Activated B cell treated with CpG ODN at 0.5 μM for 24 hours (primary cell): Measurements from ENCODE around the gene SRSF9. TPM values are rescaled to one million over a fixed set of nuclear protein-coding genes. Genes with fewer than 3 reads are reported as not detected.

Source experiments
- ATAC-seq: fragments of 200-7000 bp; cut with Tn5 transposase; one replicate; pipeline ENCODE4 v1.10.0; 2021; ENCODE audit warnings: low read depth, mild to moderate bottlenecking, moderate library complexity
- CTCF ChIA-PET: fragments of 350-600 bp; sonication (Branson Sonifier 250); formaldehyde crosslinking; loops from one replicate; lab custom pipeline; 2021; ENCODE audit warnings: antibody characterized with exemption; lab: Charles Lee
- POLR2A ChIA-PET: fragments of 350-600 bp; sonication (Branson Sonifier 250); formaldehyde crosslinking; loops from one replicate; lab custom pipeline; 2021; ENCODE audit warnings: antibody characterized with exemption; lab: Charles Lee
- DNase-seq: peaks from one replicate; pipeline ENCODE4 v3.0.0; 2022
- H3K27ac Mint-ChIP-seq: one replicate; pipeline ENCODE4 v1.8.0; 2020; ENCODE audit warnings: mixed read lengths
- H3K27me3 Mint-ChIP-seq: one replicate; pipeline ENCODE4 v1.8.0; 2021; ENCODE audit warnings: mixed read lengths
- H3K36me3 Mint-ChIP-seq: one replicate; pipeline ENCODE4 v1.8.0; 2021; ENCODE audit warnings: low read depth, mixed read lengths
- H3K4me1 Mint-ChIP-seq: one replicate; pipeline ENCODE4 v1.8.0; 2021; ENCODE audit warnings: mixed read lengths
- H3K4me3 Mint-ChIP-seq: one replicate; pipeline ENCODE4 v1.8.0; 2020; ENCODE audit warnings: mild to moderate bottlenecking, mixed read lengths
- H3K9me3 Mint-ChIP-seq: one replicate; pipeline ENCODE4 v1.8.0; 2020; ENCODE audit warnings: mixed read lengths
- CTCF ChIP-seq: fragments of 200-600 bp; IDR thresholded peaks from one replicate; pipeline ENCODE4 v1.8.0; 2022; ENCODE audit warnings: antibody characterized with exemption, mild to moderate bottlenecking
- intact Hi-C: fragments of 100-400 bp; cut with micrococcal nuclease; formaldehyde crosslinking; loops from one replicate; pipeline ENCODE4 v1.15.1; 2024
- total RNA-seq: library from RNA; stranded (reverse); gene quantifications from 2 replicates; pipeline ENCODE4 v1.2.3, GENCODE V29; 2022

The SRSF9 gene
- total RNA-seq, 1 donor from 2014 or later, result 191 TPM

GRCh38 chr12:120504587-120504986 lies 35.0 kb upstream of the SRSF9 start:
- no peak for DNase-seq
- intact Hi-C loops, result no loop called here
- H3K27me3 Mint-ChIP-seq, result no peaks in the 10 kb centered on the region
- no peak for ATAC-seq
- no peaks in the 10 kb centered on the region for H3K4me1 Mint-ChIP-seq
- no peak for TF ChIP-seq CTCF
- H3K36me3 Mint-ChIP-seq, result peaks cover 50% of the 10 kb centered on the region
- no peak overlapping the region for H3K27ac Mint-ChIP-seq
- POLR2A ChIA-PET, result no interaction called here
- H3K4me3 Mint-ChIP-seq, result no peak overlapping the region
- CTCF ChIA-PET, result no interaction called here
- H3K9me3 Mint-ChIP-seq, result no peaks in the 10 kb centered on the region

- POLR2A ChIA-PET, result interaction anchor here (0.5 kb wide), 1 partner anchor 206 kb away, joined by 5 read pairs; no protein-coding TSS in a partner anchor
Measured at GRCh38 chr12:120500581-120500980, 31.0 kb upstream of the SRSF9 start.

GRCh38 chr12:120498870-120499515 lies 29.4 kb upstream of the SRSF9 start:
- POLR2A ChIA-PET, result interaction anchor here (1.2 kb wide), 1 partner anchor 82 kb away, joined by 3 read pairs; the partner anchor contains the start of gene POP5
- no peak for TF ChIP-seq CTCF
- DNase-seq (no peak), ATAC-seq (no peak)
- Mint-ChIP-seq H3K4me3 (no peak overlapping the region), H3K27ac (no peak overlapping the region), H3K36me3 (peaks cover 56% of the 10 kb centered on the region), H3K27me3 (no peaks in the 10 kb centered on the region), H3K9me3 (no peaks in the 10 kb centered on the region), H3K4me1 (peaks cover 29% of the 10 kb centered on the region)
- intact Hi-C loops, result no loop called here
- CTCF ChIA-PET, result no interaction called here

More at GRCh38 chr12:120500581-120500980, 31.0 kb upstream of the SRSF9 start:
- no peak for TF ChIP-seq CTCF
- Mint-ChIP-seq H3K36me3 (peaks cover 63% of the 10 kb centered on the region), H3K27ac (no peak overlapping the region), H3K9me3 (no peaks in the 10 kb centered on the region), H3K4me3 (no peak overlapping the region), H3K4me1 (peaks cover 21% of the 10 kb centered on the region), H3K27me3 (no peaks in the 10 kb centered on the region)
- DNase-seq, result no peak
- CTCF ChIA-PET, result no interaction called here
- intact Hi-C loops, result no loop called here
- no peak for ATAC-seq

- DNase-seq (no peak), ATAC-seq (no peak)
- no peaks in the 10 kb centered on the region for H3K27me3 Mint-ChIP-seq
- intact Hi-C loops, result loop anchor here (2.0 kb wide), 1 partner anchor 51 kb away; the partner anchor contains the start of genes GATC and TRIAP1
- H3K4me1 Mint-ChIP-seq, result peaks cover 29% of the 10 kb centered on the region
- peaks cover 46% of the 10 kb centered on the region for H3K36me3 Mint-ChIP-seq
- H3K27ac Mint-ChIP-seq, result peak overlapping the region; percentile 91
- H3K4me3 Mint-ChIP-seq, result peak overlapping the region; percentile 96
- H3K9me3 Mint-ChIP-seq, result no peaks in the 10 kb centered on the region
- ChIA-PET POLR2A (interaction anchor here (1.0 to 3.3 kb wide), 4 partner anchors 12 to 205 kb away, joined by 5 to 54 read pairs (median 12); partner anchors contain the start of genes COQ5, RNU4-1, RNU4-2 and SRSF9), CTCF (interaction anchor here (1.0 to 3.2 kb wide), 5 partner anchors 28 to 141 kb away, joined by 3 to 16 read pairs (median 4); partner anchors contain the start of genes COX6A1 and SRSF9)
- TF ChIP-seq CTCF, result no peak
Measured at GRCh38 chr12:120497524-120498150, 28.1 kb upstream of the SRSF9 start.
